H9 (cell line): ENCODE data around the gene OOSP1. TPM values are rescaled to one million over a fixed set of nuclear protein-coding genes. Genes with fewer than 3 reads are reported as not detected.

Source experiments
- DNase-seq: peaks from one replicate; pipeline ENCODE4 v3.0.0-alpha.2; 2017
- H2AFZ ChIP-seq: one replicate; pipeline ENCODE4 v1.6.1; 2013; ENCODE audit warnings: mild to moderate bottlenecking, low read length, control low read depth, moderate library complexity
- H2AK5ac ChIP-seq: 2 replicates; pipeline ENCODE4 v1.6.1; 2013; ENCODE audit warnings: low read length, control low read depth, mixed read lengths; ENCODE audit not compliant: insufficient read length
- H2BK120ac ChIP-seq: one replicate; pipeline ENCODE4 v1.6.1; 2013; ENCODE audit warnings: low read depth, mild to moderate bottlenecking, low read length, control low read depth, inconsistent platforms; ENCODE audit not compliant: poor library complexity, severe bottlenecking
- H2BK12ac ChIP-seq: 2 replicates; pipeline ENCODE4 v1.6.1; 2013; ENCODE audit warnings: low read length, control low read depth, mixed read lengths, low read depth; ENCODE audit not compliant: insufficient read length
- H2BK15ac ChIP-seq: 2 replicates; pipeline ENCODE4 v1.6.1; 2013; ENCODE audit warnings: low read depth, low read length, control low read depth
- H2BK20ac ChIP-seq: one replicate; pipeline ENCODE4 v1.6.1; 2013; ENCODE audit warnings: low read depth, mild to moderate bottlenecking, low read length, control low read depth, inconsistent platforms; ENCODE audit not compliant: poor library complexity, severe bottlenecking
- H2BK5ac ChIP-seq: 2 replicates; pipeline ENCODE4 v1.6.1; 2013; ENCODE audit warnings: low read length, control low read depth, mixed read lengths; ENCODE audit not compliant: insufficient read length
- H3K14ac ChIP-seq: 2 replicates; pipeline ENCODE4 v1.6.1; 2013; ENCODE audit warnings: low read length, control low read depth; ENCODE audit not compliant: insufficient read depth
- H3K18ac ChIP-seq: 2 replicates; pipeline ENCODE4 v1.6.1; 2013; ENCODE audit warnings: low read depth, mild to moderate bottlenecking, mixed read lengths, low read length, control low read depth; ENCODE audit not compliant: insufficient read length
- H3K23ac ChIP-seq: 2 replicates; pipeline ENCODE4 v1.6.1; 2013; ENCODE audit warnings: low read length, control low read depth, mixed read lengths, low read depth; ENCODE audit not compliant: insufficient read length
- H3K23me2 ChIP-seq: 2 replicates; pipeline ENCODE4 v1.6.1; 2013; ENCODE audit warnings: low read depth, mild to moderate bottlenecking, mixed read lengths, low read length, control low read depth; ENCODE audit not compliant: insufficient read length, poor library complexity, severe bottlenecking
- H3K27ac ChIP-seq: 2 replicates; pipeline ENCODE4 v1.5.1; 2013; ENCODE audit warnings: low read length, control low read depth, mixed read lengths, low read depth; ENCODE audit not compliant: insufficient read length
- H3K27me3 ChIP-seq: 2 replicates; pipeline ENCODE4 v1.6.1; 2013; ENCODE audit warnings: low read length, control low read depth, inconsistent platforms; ENCODE audit not compliant: insufficient read depth
- H3K4ac ChIP-seq: 2 replicates; pipeline ENCODE4 v1.6.1; 2013; ENCODE audit warnings: low read depth, mild to moderate bottlenecking, control low read depth, inconsistent platforms, low read length, moderate library complexity
- H3K4me1 ChIP-seq: 2 replicates; pipeline ENCODE4 v1.6.1; 2013; ENCODE audit warnings: low read length, control low read depth, inconsistent platforms; ENCODE audit not compliant: insufficient read depth
- H3K4me2 ChIP-seq: 2 replicates; pipeline ENCODE4 v1.6.1; 2013; ENCODE audit warnings: low read length, control low read depth, mixed read lengths; ENCODE audit not compliant: insufficient read length, insufficient read depth
- H3K56ac ChIP-seq: 2 replicates; pipeline ENCODE4 v1.6.1; 2013; ENCODE audit warnings: low read depth, mild to moderate bottlenecking, mixed read lengths, low read length, control low read depth; ENCODE audit not compliant: insufficient read length
- H3K79me1 ChIP-seq: 2 replicates; pipeline ENCODE4 v1.6.1; 2013; ENCODE audit warnings: low read depth, mild to moderate bottlenecking, moderate library complexity, low read length, control low read depth, inconsistent platforms; ENCODE audit not compliant: insufficient read depth, poor library complexity, severe bottlenecking
- H3K79me2 ChIP-seq: 2 replicates; pipeline ENCODE4 v1.6.1; 2013; ENCODE audit warnings: low read length, control low read depth, inconsistent platforms; ENCODE audit not compliant: insufficient read depth
- H3K9ac ChIP-seq: 2 replicates; pipeline ENCODE4 v1.6.1; 2013; ENCODE audit warnings: low read length, control low read depth, mixed read lengths; ENCODE audit not compliant: insufficient read length; ENCODE audit errors: extremely low read depth
- H3K9me3 ChIP-seq: one replicate; pipeline ENCODE4 v1.6.1; 2013; ENCODE audit warnings: low read depth, low read length, inconsistent platforms; ENCODE audit not compliant: control insufficient read depth
- H3T11ph ChIP-seq: one replicate; pipeline ENCODE4 v1.6.1; 2013; ENCODE audit warnings: mild to moderate bottlenecking, low read length, control low read depth, inconsistent platforms
- H4K20me1 ChIP-seq: one replicate; pipeline ENCODE4 v1.6.1; 2013; ENCODE audit not compliant: control insufficient read depth, insufficient read length, insufficient read depth
- H4K5ac ChIP-seq: 2 replicates; pipeline ENCODE4 v1.6.1; 2013; ENCODE audit warnings: low read depth, mild to moderate bottlenecking, mixed read lengths, low read length, control low read depth; ENCODE audit not compliant: insufficient read length
- H4K8ac ChIP-seq: replicated peaks from 2 replicates; pipeline ENCODE4 v1.6.1; 2013; ENCODE audit warnings: low read length, control low read depth, mixed read lengths, low read depth; ENCODE audit not compliant: insufficient read length
- H4K91ac ChIP-seq: 2 replicates; pipeline ENCODE4 v1.6.1; 2013; ENCODE audit warnings: low read depth, mild to moderate bottlenecking, moderate library complexity, mixed read lengths, low read length, control low read depth; ENCODE audit not compliant: insufficient read length
- H3K27ac Mint-ChIP-seq, 3 experiments: 2 replicates in 2 of 3; 3 replicates in 1 of 3; pipeline ENCODE4 v1.8.0; 2020 to 2021; ENCODE audit warnings: mixed read lengths in 3 of 3, mild to moderate bottlenecking in 1 of 3, moderate library complexity in 1 of 3
- H3K27me3 Mint-ChIP-seq: 2 replicates; pipeline ENCODE4 v1.8.0; 2021; ENCODE audit warnings: low read depth, mild to moderate bottlenecking, moderate library complexity, mixed read lengths
- H3K36me3 Mint-ChIP-seq, 3 experiments: 2 replicates in 2 of 3; 3 replicates in 1 of 3; pipeline ENCODE4 v1.8.0; 2020 to 2021; ENCODE audit warnings: low read depth in 3 of 3, mixed read lengths in 3 of 3; ENCODE audit not compliant: insufficient read depth in 1 of 3
- H3K4me1 Mint-ChIP-seq, 2 experiments: 2 replicates each; pipeline ENCODE4 v1.8.0; 2020; ENCODE audit warnings: mixed read lengths in 2 of 2
- H3K4me3 Mint-ChIP-seq, 2 experiments: 2 replicates in 1 of 2; 3 replicates in 1 of 2; pipeline ENCODE4 v1.8.0; 2020 to 2021; ENCODE audit warnings: mild to moderate bottlenecking in 2 of 2, mixed read lengths in 2 of 2, moderate library complexity in 1 of 2
- H3K9me3 Mint-ChIP-seq, 2 experiments: 2 replicates in 1 of 2; 3 replicates in 1 of 2; pipeline ENCODE4 v1.8.0; 2020; ENCODE audit warnings: mild to moderate bottlenecking in 2 of 2, mixed read lengths in 2 of 2, moderate library complexity in 1 of 2
- CTCF ChIP-seq: fragments of 200-600 bp; sonication (generic); conservative IDR thresholded peaks from 3 replicates; pipeline ENCODE4 v1.8.0; 2021; ENCODE audit warnings: antibody characterized with exemption, mild to moderate bottlenecking
- WGBS: extraction: QIAGEN DNeasy Blood & Tissue Kit; methylation state at CpG from one replicate; pipeline ENCODE4 v1.1.7; 2013; ENCODE audit warnings: missing lambda C conversion rate, low lambda C conversion rate, mixed read lengths; ENCODE audit not compliant: insufficient read length; ENCODE audit errors: extremely low coverage; 5-methylcytosine and 5-hydroxymethylcytosine counted together
- total RNA-seq: library from RNA; stranded (reverse); gene quantifications from 2 replicates; pipeline ENCODE4 v1.2.1, GENCODE V29; 2021

OOSP1 gene
- total RNA-seq, 1 experiment from 2014 or later, result not detected

GRCh38 chr11:59900366-59901126 is 37.7 kb upstream of the OOSP1 start:
- no peak overlapping the region for H3K27ac Mint-ChIP-seq
- Histone ChIP-seq H3K14ac (no peak overlapping the region), H3K4me1 (no peaks in the 10 kb centered on the region; the same call in 1 of the 2 replicates), H4K5ac (no peak overlapping the region), H3T11ph (no peak overlapping the region), H2BK12ac (no peak overlapping the region), H3K18ac (no peak overlapping the region), H2AFZ (no peak overlapping the region), H3K79me2 (no peaks in the 10 kb centered on the region), H3K4me2 (no peak overlapping the region), H3K56ac (no peak overlapping the region), H2BK120ac (no peak overlapping the region), H3K23me2 (no peaks in the 10 kb centered on the region), H4K20me1 (no peaks in the 10 kb centered on the region), H3K27ac (no peak overlapping the region), H2BK20ac (no peak overlapping the region), H3K9me3 (no peaks in the 10 kb centered on the region), H2AK5ac (no peak overlapping the region), H4K8ac (no peak overlapping the region), H4K91ac (no peak overlapping the region), H3K79me1 (no peaks in the 10 kb centered on the region), H2BK15ac (no peak overlapping the region), H3K23ac (no peak overlapping the region), H3K4ac (no peak overlapping the region), H2BK5ac (no peak overlapping the region), H3K9ac (no peak overlapping the region), H3K27me3 (no peaks in the 10 kb centered on the region)
- peaks cover 9% of the 10 kb centered on the region in 2 experiments for H3K4me1 Mint-ChIP-seq
- WGBS, result no CpG with 5 or more reads among the region's 6 CpGs
- TF ChIP-seq CTCF, result no peak
- DNase-seq, result no peak
- peaks cover 1 to 2% of the 10 kb centered on the region in 2 experiments; a peak in 1 of 5 replicates for H3K9me3 Mint-ChIP-seq
- H3K4me3 Mint-ChIP-seq, result no peak overlapping the region
- no peaks in the 10 kb centered on the region for H3K36me3 Mint-ChIP-seq
- H3K27me3 Mint-ChIP-seq, result no peaks in the 10 kb centered on the region
